Trophoblast cell (in vitro differentiated cells and primary cell): ENCODE measurements around the gene PSENEN.
"Not testable (repeated sequence)": the region's sequence is repeated elsewhere in the genome, so short reads cannot be mapped to it uniquely, and the experiment has no call there.

Experiments
- DNase-seq, 2 donors: peaks; one replicate each; pipeline ENCODE4 v3.0.0-alpha.2; 2016
- H2AFZ ChIP-seq: 2 replicates; pipeline ENCODE4 v1.6.1; 2013; ENCODE audit warnings: low read length, moderate library complexity, mild to moderate bottlenecking; ENCODE audit not compliant: insufficient read depth, poor library complexity
- H2AK5ac ChIP-seq: 2 replicates; pipeline ENCODE4 v1.6.1; 2013; ENCODE audit warnings: mild to moderate bottlenecking, low read length
- H2BK120ac ChIP-seq: 2 replicates; pipeline ENCODE4 v1.6.1; 2013; ENCODE audit warnings: low read length, mild to moderate bottlenecking, moderate library complexity; ENCODE audit not compliant: insufficient read depth, poor library complexity
- H2BK12ac ChIP-seq: 2 replicates; pipeline ENCODE4 v1.6.1; 2013; ENCODE audit warnings: mild to moderate bottlenecking, low read length, moderate library complexity
- H2BK5ac ChIP-seq: 2 replicates; pipeline ENCODE4 v1.6.1; 2013; ENCODE audit warnings: low read length, low read depth, moderate library complexity, mild to moderate bottlenecking; ENCODE audit not compliant: poor library complexity
- H3K14ac ChIP-seq: 2 replicates; pipeline ENCODE4 v1.6.1; 2013; ENCODE audit warnings: mild to moderate bottlenecking, low read length
- H3K18ac ChIP-seq: 2 replicates; pipeline ENCODE4 v1.6.1; 2013; ENCODE audit warnings: mild to moderate bottlenecking, low read length
- H3K23ac ChIP-seq: 2 replicates; pipeline ENCODE4 v1.6.1; 2013; ENCODE audit warnings: low read length
- H3K27ac ChIP-seq: 2 replicates; pipeline ENCODE4 v1.5.1; 2013; ENCODE audit warnings: low read depth, mild to moderate bottlenecking, inconsistent platforms, low read length, moderate library complexity
- H3K27me3 ChIP-seq: 2 replicates; pipeline ENCODE4 v1.6.1; 2013; ENCODE audit warnings: inconsistent platforms, mild to moderate bottlenecking, low read length, moderate library complexity; ENCODE audit not compliant: insufficient read depth
- H3K36me3 ChIP-seq, 2 experiments: 1 replicate in 1 of 2; 2 replicates in 1 of 2; pipeline ENCODE4 v1.6.1; 2013; ENCODE audit warnings: low read length in 2 of 2, mild to moderate bottlenecking in 2 of 2, moderate library complexity in 1 of 2; ENCODE audit not compliant: insufficient read depth in 2 of 2, control insufficient read depth in 1 of 2
- H3K4ac ChIP-seq: 2 replicates; pipeline ENCODE4 v1.6.1; 2013; ENCODE audit warnings: low read depth, mild to moderate bottlenecking, low read length, moderate library complexity
- H3K4me1 ChIP-seq, 2 experiments: 1 replicate in 1 of 2; 2 replicates in 1 of 2; pipeline ENCODE4 v1.6.1; 2013; ENCODE audit warnings: low read length in 2 of 2, mild to moderate bottlenecking in 2 of 2, moderate library complexity in 1 of 2; ENCODE audit not compliant: insufficient read depth in 2 of 2, control insufficient read depth in 1 of 2
- H3K4me2 ChIP-seq: 2 replicates; pipeline ENCODE4 v1.6.1; 2013; ENCODE audit warnings: inconsistent platforms, mild to moderate bottlenecking, low read length, moderate library complexity
- H3K4me3 ChIP-seq: 2 replicates; pipeline ENCODE4 v1.5.1; 2013; ENCODE audit warnings: mild to moderate bottlenecking, low read depth, low read length, inconsistent platforms
- H3K79me1 ChIP-seq: one replicate; pipeline ENCODE4 v1.6.1; 2013; ENCODE audit warnings: low read length
- H3K79me2 ChIP-seq: 2 replicates; pipeline ENCODE4 v1.6.1; 2013; ENCODE audit warnings: low read length, mild to moderate bottlenecking; ENCODE audit not compliant: control insufficient read depth, insufficient read depth, poor library complexity
- H3K9ac ChIP-seq: 2 replicates; pipeline ENCODE4 v1.6.1; 2013; ENCODE audit warnings: mild to moderate bottlenecking, low read length
- H3K9me3 ChIP-seq: 2 replicates; pipeline ENCODE4 v1.6.1; 2013; ENCODE audit warnings: low read depth, mild to moderate bottlenecking, control low read depth, inconsistent platforms, low read length; ENCODE audit not compliant: insufficient read depth
- H4K12ac ChIP-seq: 2 replicates; pipeline ENCODE4 v1.6.1; 2013; ENCODE audit warnings: low read depth, mild to moderate bottlenecking, low read length, moderate library complexity
- H4K8ac ChIP-seq: 2 replicates; pipeline ENCODE4 v1.6.1; 2013; ENCODE audit warnings: low read depth, mild to moderate bottlenecking, low read length, moderate library complexity
- H4K91ac ChIP-seq: one replicate; pipeline ENCODE4 v1.6.1; 2013; ENCODE audit warnings: low read depth, mild to moderate bottlenecking, low read length, moderate library complexity
- WGBS: extraction: QIAGEN DNeasy Blood & Tissue Kit; methylation state at CpG from one replicate; pipeline ENCODE4 v1.1.7; 2013; ENCODE audit warnings: missing lambda C conversion rate; ENCODE audit not compliant: insufficient read length, insufficient coverage; ENCODE audit errors: extremely low coverage; 5-methylcytosine and 5-hydroxymethylcytosine counted together

Gene PSENEN

DNA sequence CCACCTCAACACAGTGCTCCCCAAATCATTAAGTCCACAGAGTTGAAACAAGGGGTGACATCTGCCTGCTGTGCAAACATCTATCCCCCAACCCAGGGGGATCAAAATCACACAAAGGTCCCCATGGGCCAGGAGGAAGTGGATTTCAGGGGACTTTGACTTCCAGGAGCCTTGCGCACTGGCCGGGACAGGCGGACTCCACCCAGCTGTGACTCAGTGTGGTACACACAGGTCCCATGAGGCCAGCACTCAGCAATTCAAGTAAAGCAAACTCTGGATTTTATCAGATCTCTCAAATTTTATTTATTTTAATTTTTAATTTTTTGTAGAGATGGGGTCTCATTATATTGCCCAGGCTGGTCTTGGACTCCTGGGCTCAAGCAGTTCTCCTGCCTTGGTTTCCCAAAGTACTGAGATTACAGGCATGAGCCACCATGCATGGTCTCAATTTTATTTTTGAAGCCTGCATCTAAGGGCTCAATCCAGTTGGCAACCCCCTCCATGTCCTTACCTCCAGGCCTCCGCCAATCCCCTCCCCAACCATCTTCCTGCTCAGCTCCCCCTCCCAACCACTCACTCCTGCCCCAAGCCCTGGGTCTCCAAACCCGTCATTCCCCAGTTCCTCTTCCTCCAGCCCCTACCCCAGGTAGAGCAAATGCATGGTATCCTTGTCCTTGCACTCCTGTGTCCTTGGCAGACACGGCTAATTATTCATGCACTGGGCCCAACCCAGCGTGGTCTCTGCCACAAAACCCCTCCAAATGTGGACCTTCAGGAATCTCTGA lies 48.1 kb downstream of the PSENEN start:
- no CpG with 5 or more reads among the region's 7 CpGs for WGBS

DNA sequence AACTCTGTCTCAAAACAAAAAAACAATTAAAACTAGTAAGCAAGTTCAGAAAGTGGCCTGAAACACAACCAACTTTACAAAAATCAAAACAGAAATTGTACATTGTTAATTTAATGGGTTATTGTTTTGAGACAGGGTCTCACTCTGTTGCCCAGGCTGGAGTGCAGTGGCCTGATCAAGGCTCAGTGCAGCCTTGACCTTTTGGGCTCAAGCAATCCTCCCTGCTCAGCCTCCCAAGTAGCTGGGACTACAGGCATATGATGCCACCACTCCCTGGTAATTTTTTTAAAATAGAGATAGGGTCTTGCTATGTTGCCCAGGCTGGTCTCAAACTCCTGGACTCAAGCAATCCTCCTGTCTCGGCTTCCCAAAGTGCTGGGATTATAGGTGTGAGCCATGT lies 50.1 kb downstream of the PSENEN start:
- not testable (repeated sequence) for H3K27ac ChIP-seq, H4K12ac ChIP-seq, H3K14ac ChIP-seq, H2BK12ac ChIP-seq, H2BK5ac ChIP-seq, H3K18ac ChIP-seq, H3K36me3 ChIP-seq, H2AFZ ChIP-seq, H3K9me3 ChIP-seq, H3K79me1 ChIP-seq, H2AK5ac ChIP-seq, H3K9ac ChIP-seq, H2BK120ac ChIP-seq, DNase-seq, H4K91ac ChIP-seq, H3K4me1 ChIP-seq, H4K8ac ChIP-seq, H3K79me2 ChIP-seq, H3K4me3 ChIP-seq, H3K4ac ChIP-seq, H3K4me2 ChIP-seq, H3K23ac ChIP-seq
- no CpG with 5 or more reads among the region's 1 CpG for WGBS
- peaks cover 15% of the 10 kb centered on the region for H3K27me3 ChIP-seq

More for the DNA sequence above, 48.1 kb downstream of the PSENEN start:
- no peak overlapping the region for H2BK5ac ChIP-seq
- H4K12ac ChIP-seq, result no peak overlapping the region
- no peak overlapping the region for H3K14ac ChIP-seq
- no peak overlapping the region for H4K91ac ChIP-seq
- no peak overlapping the region for H3K4me2 ChIP-seq
- no peak overlapping the region for H3K27ac ChIP-seq
- H3K79me2 ChIP-seq, result no peaks in the 10 kb centered on the region
- peaks cover 0 to 3% of the 10 kb centered on the region in 2 experiments for H3K4me1 ChIP-seq
- H2AFZ ChIP-seq, result no peak overlapping the region
- no peak overlapping the region for H3K23ac ChIP-seq
- DNase-seq, result peak in 1 of 2 donors; percentile 9
- H3K9ac ChIP-seq, result no peak overlapping the region
- H3K18ac ChIP-seq, result no peak overlapping the region
- H2AK5ac ChIP-seq, result no peak overlapping the region
- H3K36me3 ChIP-seq, result no peaks in the 10 kb centered on the region
- H3K79me1 ChIP-seq, result no peaks in the 10 kb centered on the region
- H2BK120ac ChIP-seq, result no peak overlapping the region
- peaks cover 15% of the 10 kb centered on the region for H3K27me3 ChIP-seq
- peaks cover 2% of the 10 kb centered on the region for H3K9me3 ChIP-seq
- no peak overlapping the region for H2BK12ac ChIP-seq
- no peak overlapping the region for H4K8ac ChIP-seq
- H3K4me3 ChIP-seq, result no peak overlapping the region
- H3K4ac ChIP-seq, result no peak overlapping the region
